ENCODE measurements around the gene MTX1. TPM values are rescaled to one million over a fixed set of nuclear protein-coding genes. Genes with fewer than 3 reads are reported as not detected.
"Not testable (repeated sequence)": the region's sequence is repeated elsewhere in the genome, so short reads cannot be mapped to it uniquely, and the experiment has no call there.

MTX1 gene
- total RNA-seq, 1 donor: 42.7 TPM

- not testable (repeated sequence) for H4K20me1 ChIP-seq (ENCODE audit: insufficient read depth, low read length); H3K9me3 ChIP-seq (ENCODE audit: low read depth, low read length); H3K27me3 ChIP-seq (ENCODE audit: insufficient read depth, low read length); H3K4me2 ChIP-seq (ENCODE audit: insufficient read depth, low read length); H3K79me2 ChIP-seq (ENCODE audit: insufficient read depth, low read length); H2AFZ ChIP-seq (ENCODE audit: low read length); H3K4me3 ChIP-seq (ENCODE audit: insufficient read depth, low read length)
- peak; percentile 42 for DNase-seq (ENCODE audit: insufficient read length, low spot score, missing footprints)
- Histone ChIP-seq H3K4me1 (ENCODE audit: insufficient read depth, low read length) (peaks cover 21% of the 10 kb centered on the region), H3K27ac (ENCODE audit: low read depth, low read length) (peak overlapping the region; percentile 62), H3K36me3 (ENCODE audit: insufficient read depth, low read length) (peaks cover 11% of the 10 kb centered on the region)
Observed at GRCh38 chr1:155232001-155232978, 23.8 kb downstream of the MTX1 start.

DNA sequence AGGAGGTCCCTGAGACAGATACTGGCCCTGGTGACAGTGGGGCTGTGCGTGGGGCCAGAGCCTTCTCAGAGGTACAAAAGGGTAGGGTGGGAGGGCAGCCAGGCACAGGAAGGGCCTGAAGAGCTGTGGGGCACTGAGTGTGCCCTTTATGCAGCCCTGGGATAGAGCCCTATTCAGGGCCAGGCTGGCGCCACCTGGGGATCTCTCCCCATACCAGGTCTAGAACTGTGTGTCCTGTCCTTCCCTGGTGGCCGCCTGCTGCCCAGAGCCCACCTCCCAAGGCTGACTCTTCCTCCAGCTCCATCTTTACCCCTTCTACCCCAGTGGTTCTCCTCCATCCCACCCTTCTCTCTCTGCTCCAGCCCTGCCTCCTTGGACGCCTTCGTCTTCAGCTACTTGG, 25.0 kb downstream of the MTX1 start:
- Histone ChIP-seq H3K36me3 (ENCODE audit: insufficient read depth, low read length) (peaks cover 15% of the 10 kb centered on the region), H3K4me1 (ENCODE audit: insufficient read depth, low read length) (peaks cover 15% of the 10 kb centered on the region)
- not testable (repeated sequence) for H3K4me2 ChIP-seq (ENCODE audit: insufficient read depth, low read length); H3K9me3 ChIP-seq (ENCODE audit: low read depth, low read length); H3K27me3 ChIP-seq (ENCODE audit: insufficient read depth, low read length); H3K79me2 ChIP-seq (ENCODE audit: insufficient read depth, low read length); H2AFZ ChIP-seq (ENCODE audit: low read length); H4K20me1 ChIP-seq (ENCODE audit: insufficient read depth, low read length); H3K4me3 ChIP-seq (ENCODE audit: insufficient read depth, low read length); H3K27ac ChIP-seq (ENCODE audit: low read depth, low read length); DNase-seq (ENCODE audit: insufficient read length, low spot score, missing footprints)

DNA sequence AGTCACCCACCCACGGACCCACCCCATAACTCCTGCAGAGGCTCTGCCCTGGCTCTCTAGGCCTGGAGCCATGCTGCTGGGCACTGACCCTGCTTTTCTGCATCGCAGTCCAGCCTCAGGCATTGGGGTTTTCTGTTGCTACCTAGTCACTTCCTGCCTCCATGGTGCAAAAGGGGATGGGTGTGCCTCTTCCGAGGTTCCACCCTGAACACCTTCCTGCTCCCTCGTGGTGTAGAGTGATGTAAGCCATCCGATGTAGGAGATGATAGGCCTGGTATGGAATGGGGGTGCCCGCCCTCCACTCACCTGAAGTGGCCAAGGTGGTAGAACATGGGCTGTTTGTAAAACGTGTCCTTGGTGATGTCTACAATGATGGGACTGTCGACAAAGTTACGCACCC, 26.9 kb downstream of the MTX1 start:
- not testable (repeated sequence) for H3K9me3 ChIP-seq (ENCODE audit: low read depth, low read length); H4K20me1 ChIP-seq (ENCODE audit: insufficient read depth, low read length); H3K79me2 ChIP-seq (ENCODE audit: insufficient read depth, low read length); H3K27ac ChIP-seq (ENCODE audit: low read depth, low read length); H3K27me3 ChIP-seq (ENCODE audit: insufficient read depth, low read length); H2AFZ ChIP-seq (ENCODE audit: low read length); H3K4me3 ChIP-seq (ENCODE audit: insufficient read depth, low read length); DNase-seq (ENCODE audit: insufficient read length, low spot score, missing footprints); H3K4me2 ChIP-seq (ENCODE audit: insufficient read depth, low read length)
- H3K36me3 ChIP-seq (ENCODE audit: insufficient read depth, low read length): peaks cover 15% of the 10 kb centered on the region
- H3K4me1 ChIP-seq (ENCODE audit: insufficient read depth, low read length): peaks cover 15% of the 10 kb centered on the region

DNA sequence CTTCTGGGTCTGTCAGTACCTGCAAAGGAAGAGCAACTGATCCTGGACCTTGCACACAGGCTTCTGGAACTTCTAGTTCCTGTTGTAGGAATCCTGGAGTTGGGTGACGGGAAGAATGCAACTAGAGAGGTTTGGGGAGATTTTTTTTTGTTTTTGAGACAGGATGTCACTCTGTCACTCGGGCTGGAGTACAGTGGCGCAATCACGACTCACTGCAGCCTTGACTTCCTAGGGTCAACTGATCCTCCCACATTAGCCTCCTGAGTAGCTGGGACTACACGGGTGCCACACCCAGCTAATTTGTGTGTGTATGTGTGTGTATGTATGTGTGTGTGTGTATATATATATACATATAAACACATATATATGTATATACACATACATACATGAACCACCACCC, 28.0 kb downstream of the MTX1 start:
- Histone ChIP-seq H3K9me3 (ENCODE audit: low read depth, low read length) (no peaks in the 10 kb centered on the region), H4K20me1 (ENCODE audit: insufficient read depth, low read length) (no peaks in the 10 kb centered on the region), H3K4me1 (ENCODE audit: insufficient read depth, low read length) (peaks cover 18% of the 10 kb centered on the region), H3K27me3 (ENCODE audit: insufficient read depth, low read length) (no peaks in the 10 kb centered on the region), H3K4me2 (ENCODE audit: insufficient read depth, low read length) (no peak overlapping the region), H3K4me3 (ENCODE audit: insufficient read depth, low read length) (no peak overlapping the region), H2AFZ (ENCODE audit: low read length) (no peak overlapping the region), H3K79me2 (ENCODE audit: insufficient read depth, low read length) (peaks cover 12% of the 10 kb centered on the region), H3K36me3 (ENCODE audit: insufficient read depth, low read length) (peaks cover 15% of the 10 kb centered on the region), H3K27ac (ENCODE audit: low read depth, low read length) (no peak overlapping the region)
- TF ChIP-seq, protein P1, sequence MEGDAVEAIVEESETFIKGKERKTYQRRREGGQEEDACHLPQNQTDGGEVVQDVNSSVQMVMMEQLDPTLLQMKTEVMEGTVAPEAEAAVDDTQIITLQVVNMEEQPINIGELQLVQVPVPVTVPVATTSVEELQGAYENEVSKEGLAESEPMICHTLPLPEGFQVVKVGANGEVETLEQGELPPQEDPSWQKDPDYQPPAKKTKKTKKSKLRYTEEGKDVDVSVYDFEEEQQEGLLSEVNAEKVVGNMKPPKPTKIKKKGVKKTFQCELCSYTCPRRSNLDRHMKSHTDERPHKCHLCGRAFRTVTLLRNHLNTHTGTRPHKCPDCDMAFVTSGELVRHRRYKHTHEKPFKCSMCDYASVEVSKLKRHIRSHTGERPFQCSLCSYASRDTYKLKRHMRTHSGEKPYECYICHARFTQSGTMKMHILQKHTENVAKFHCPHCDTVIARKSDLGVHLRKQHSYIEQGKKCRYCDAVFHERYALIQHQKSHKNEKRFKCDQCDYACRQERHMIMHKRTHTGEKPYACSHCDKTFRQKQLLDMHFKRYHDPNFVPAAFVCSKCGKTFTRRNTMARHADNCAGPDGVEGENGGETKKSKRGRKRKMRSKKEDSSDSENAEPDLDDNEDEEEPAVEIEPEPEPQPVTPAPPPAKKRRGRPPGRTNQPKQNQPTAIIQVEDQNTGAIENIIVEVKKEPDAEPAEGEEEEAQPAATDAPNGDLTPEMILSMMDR (IDR thresholded peaks at IDR 0.05; ENCODE audit: extremely low read depth, low read depth, low read length): no peak
- DNase-seq (ENCODE audit: insufficient read length, low spot score, missing footprints): no peak

- TF ChIP-seq, protein P1 (IDR thresholded peaks at IDR 0.05; ENCODE audit: extremely low read depth, low read depth, low read length): no peak
- no peaks in the 10 kb centered on the region for H3K27me3 ChIP-seq (ENCODE audit: insufficient read depth, low read length)
- H3K27ac ChIP-seq (ENCODE audit: low read depth, low read length): peak overlapping the region; percentile 11
- peak overlapping the region; percentile 74 for H3K4me2 ChIP-seq (ENCODE audit: insufficient read depth, low read length)
- peak overlapping the region; percentile 58 for H2AFZ ChIP-seq (ENCODE audit: low read length)
- peaks cover 33% of the 10 kb centered on the region for H3K79me2 ChIP-seq (ENCODE audit: insufficient read depth, low read length)
- peaks cover 15% of the 10 kb centered on the region for H3K36me3 ChIP-seq (ENCODE audit: insufficient read depth, low read length)
- DNase-seq (ENCODE audit: insufficient read length, low spot score, missing footprints): peak; percentile 92
- peaks cover 23% of the 10 kb centered on the region for H3K4me1 ChIP-seq (ENCODE audit: insufficient read depth, low read length)
- no peaks in the 10 kb centered on the region for H4K20me1 ChIP-seq (ENCODE audit: insufficient read depth, low read length)
- H3K4me3 ChIP-seq (ENCODE audit: insufficient read depth, low read length): peak overlapping the region; percentile 63
- H3K9me3 ChIP-seq (ENCODE audit: low read depth, low read length): no peaks in the 10 kb centered on the region
Observed at GRCh38 chr1:155241069-155241679, 32.7 kb downstream of the MTX1 start.

All from osteoblast (primary cell).